T follicular helper cell (primary cell): ENCODE results near the gene SFRP5.

Experiments used
- DNase-seq: peaks from one replicate; pipeline ENCODE4 v3.0.0-alpha.2; 2020; ENCODE audit warnings: low read depth

Gene SFRP5

GRCh38 chr10:97736403-97736901 lies 35.3 kb downstream of the SFRP5 start:
- no peak for DNase-seq

- no peak for DNase-seq
These were observed 37.8 kb downstream of the SFRP5 start for GRCh38 chr10:97734021-97734420.

DNA sequence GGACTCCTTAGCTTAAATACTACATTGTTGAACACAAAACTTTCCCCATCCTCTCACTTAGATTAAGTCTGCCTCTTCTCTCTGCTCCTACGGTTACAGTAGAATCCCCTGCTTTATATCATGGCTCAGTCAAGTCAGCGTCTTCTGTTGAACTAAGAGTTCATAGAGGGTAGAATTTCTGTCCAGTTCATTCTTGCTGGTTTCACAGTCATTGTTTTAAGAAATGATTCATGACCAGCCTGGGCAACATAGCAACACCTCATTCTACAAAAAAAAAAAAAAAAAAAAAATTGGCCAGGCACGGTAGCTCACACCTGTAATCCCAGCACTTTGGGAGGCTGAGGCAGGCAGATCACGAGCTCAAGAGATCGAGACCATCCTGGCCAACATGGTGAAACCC lies 38.5 kb downstream of the SFRP5 start:
- DNase-seq, result no peak

DNA sequence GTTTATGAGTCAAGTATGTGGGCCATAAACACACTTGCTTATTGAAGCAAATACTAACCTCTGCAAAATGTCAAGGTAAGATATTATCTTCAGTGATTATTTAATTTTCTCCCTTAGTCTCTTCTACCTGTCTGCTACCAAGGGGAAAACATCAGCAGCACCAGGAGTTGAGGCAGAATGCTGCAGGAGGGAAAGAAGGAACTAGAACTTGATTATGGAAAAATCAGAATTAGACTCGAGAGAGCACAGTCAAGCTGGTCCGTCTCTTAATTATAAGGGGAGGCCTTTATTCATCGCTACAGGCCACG lies 39.8 kb downstream of the SFRP5 start:
- DNase-seq, result no peak

GRCh38 chr10:97731346-97732051 lies 40.3 kb downstream of the SFRP5 start:
- peak; percentile 50 for DNase-seq

GRCh38 chr10:97729014-97729413 lies 42.8 kb downstream of the SFRP5 start:
- DNase-seq, result no peak

- no peak for DNase-seq
These were observed 45.1 kb downstream of the SFRP5 start for GRCh38 chr10:97726636-97727178.

GRCh38 chr10:97724341-97724941 lies 47.4 kb downstream of the SFRP5 start:
- no peak for DNase-seq

DNA sequence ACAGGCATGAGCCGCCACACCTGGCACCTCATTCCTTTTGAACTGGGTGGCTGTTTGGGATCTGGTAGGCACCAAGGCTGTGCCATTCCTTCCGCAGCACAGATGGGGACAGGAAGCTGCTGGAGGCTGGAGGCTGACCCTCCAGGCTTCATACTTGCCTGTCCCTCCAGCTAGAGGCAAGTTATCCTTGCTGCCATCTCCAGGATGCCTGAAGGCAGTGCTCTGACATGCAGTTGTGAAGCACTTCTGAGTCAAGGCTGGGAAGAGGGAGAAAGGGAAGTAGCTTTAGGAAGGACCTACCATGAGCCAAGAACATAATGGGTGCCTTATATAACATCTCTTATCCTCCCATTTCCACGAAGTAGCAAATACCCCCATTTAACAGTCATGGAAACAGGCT lies 48.8 kb downstream of the SFRP5 start:
- DNase-seq, result no peak

- no peak for DNase-seq
These were observed 49.7 kb downstream of the SFRP5 start for GRCh38 chr10:97721871-97722780.

DNA sequence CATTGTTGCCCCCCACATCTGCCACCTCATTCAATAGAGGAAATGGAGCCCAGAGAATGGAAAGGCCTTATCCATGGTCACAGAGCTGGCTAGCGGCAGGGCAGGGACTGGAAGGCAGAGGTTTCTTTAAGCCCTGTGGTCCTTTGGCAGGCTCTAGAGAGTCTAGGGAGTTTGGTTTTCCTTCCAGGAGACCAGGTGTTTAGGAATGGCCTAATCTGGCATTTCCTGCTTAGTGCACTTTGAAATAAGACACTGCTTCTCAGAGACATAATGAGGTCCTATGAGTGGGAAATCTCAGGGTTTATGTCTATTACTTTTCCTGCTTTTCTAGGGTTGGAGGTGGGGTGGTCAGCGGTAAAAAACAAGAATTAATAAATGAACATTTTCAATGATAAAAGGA lies 52.2 kb downstream of the SFRP5 start:
- no peak for DNase-seq

GRCh38 chr10:97718659-97719142 lies 53.1 kb downstream of the SFRP5 start:
- no peak for DNase-seq

DNA sequence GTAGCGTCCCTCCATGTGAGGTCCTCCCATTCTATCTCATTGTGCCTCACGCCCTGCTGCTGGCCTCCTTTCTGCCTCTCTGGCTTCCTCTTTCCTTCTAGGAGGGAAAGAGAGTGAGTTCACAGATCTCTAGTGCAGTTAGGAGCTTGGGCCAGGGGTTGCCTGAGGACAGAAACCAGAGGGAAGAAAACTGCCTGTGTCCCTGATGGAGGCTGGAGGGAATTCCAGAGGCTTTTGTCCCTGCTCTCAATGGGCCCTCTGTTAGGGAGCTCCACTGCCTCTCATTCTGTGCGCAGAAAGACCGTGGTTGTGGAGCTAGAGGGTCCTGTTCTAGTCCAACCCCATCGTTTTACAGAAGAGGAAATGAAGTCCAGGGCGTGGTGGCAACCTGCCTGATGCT lies 53.6 kb downstream of the SFRP5 start:
- DNase-seq, result no peak

GRCh38 chr10:97717627-97718026 lies 54.2 kb downstream of the SFRP5 start:
- DNase-seq, result no peak
